Measurements from ENCODE around the gene HOXD4.

DNA sequence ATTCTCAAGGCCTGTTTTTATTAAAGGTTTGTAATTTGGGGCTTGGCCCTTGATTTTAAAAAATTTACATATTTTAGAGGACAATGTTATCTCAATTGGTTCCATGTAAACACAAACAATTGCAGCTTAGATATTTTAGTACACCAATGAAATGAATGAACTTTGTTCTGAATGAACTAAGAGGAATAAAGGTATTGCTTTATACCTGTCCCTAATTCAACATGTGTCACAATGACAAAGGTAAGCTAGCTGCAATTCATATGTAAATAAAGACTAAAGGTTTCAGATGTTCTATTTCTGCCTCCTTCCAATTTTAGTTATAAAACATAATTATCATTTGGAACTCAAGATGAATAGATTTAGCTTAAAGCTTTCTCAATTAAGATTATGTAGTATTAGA lies 48.6 kb downstream of the HOXD4 start:
- TF ChIP-seq, protein P1, sequence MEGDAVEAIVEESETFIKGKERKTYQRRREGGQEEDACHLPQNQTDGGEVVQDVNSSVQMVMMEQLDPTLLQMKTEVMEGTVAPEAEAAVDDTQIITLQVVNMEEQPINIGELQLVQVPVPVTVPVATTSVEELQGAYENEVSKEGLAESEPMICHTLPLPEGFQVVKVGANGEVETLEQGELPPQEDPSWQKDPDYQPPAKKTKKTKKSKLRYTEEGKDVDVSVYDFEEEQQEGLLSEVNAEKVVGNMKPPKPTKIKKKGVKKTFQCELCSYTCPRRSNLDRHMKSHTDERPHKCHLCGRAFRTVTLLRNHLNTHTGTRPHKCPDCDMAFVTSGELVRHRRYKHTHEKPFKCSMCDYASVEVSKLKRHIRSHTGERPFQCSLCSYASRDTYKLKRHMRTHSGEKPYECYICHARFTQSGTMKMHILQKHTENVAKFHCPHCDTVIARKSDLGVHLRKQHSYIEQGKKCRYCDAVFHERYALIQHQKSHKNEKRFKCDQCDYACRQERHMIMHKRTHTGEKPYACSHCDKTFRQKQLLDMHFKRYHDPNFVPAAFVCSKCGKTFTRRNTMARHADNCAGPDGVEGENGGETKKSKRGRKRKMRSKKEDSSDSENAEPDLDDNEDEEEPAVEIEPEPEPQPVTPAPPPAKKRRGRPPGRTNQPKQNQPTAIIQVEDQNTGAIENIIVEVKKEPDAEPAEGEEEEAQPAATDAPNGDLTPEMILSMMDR (IDR thresholded peaks at IDR 0.05) = no peak
- no peak for TF ChIP-seq ZFX (IDR thresholded peaks at IDR 0.05; ENCODE audit: borderline replicate concordance)
